B cell (primary cell): ENCODE results near the gene ITGA2B. TPM values are rescaled to one million over a fixed set of nuclear protein-coding genes. Genes with fewer than 3 reads are reported as not detected.

Experiments used
- ATAC-seq: fragments of 200-7000 bp; cut with Tn5 transposase; one replicate; pipeline ENCODE4 v1.10.0; 2021; ENCODE audit warnings: low read depth, mild to moderate bottlenecking, moderate number of reproducible peaks, moderate library complexity
- CTCF ChIA-PET: fragments of 350-600 bp; sonication (Branson Sonifier 250); formaldehyde crosslinking; loops from one replicate; lab custom pipeline; 2021; ENCODE audit warnings: antibody characterized with exemption, inconsistent platforms; lab: Charles Lee
- POLR2A ChIA-PET: fragments of 350-600 bp; sonication (Branson Sonifier 250); formaldehyde crosslinking; loops from one replicate; lab custom pipeline; 2021; ENCODE audit warnings: antibody characterized with exemption; lab: Charles Lee
- DNase-seq: peaks from one replicate; pipeline ENCODE4 v3.0.0; 2013
- H2AFZ ChIP-seq: 2 replicates; pipeline ENCODE4 v1.6.1; 2012; ENCODE audit warnings: mild to moderate bottlenecking, low read depth, low read length; ENCODE audit not compliant: insufficient read depth, poor library complexity, severe bottlenecking
- H3K27ac ChIP-seq, 2 donors: 1 replicate in 1 of 2; 2 replicates in 1 of 2; pipeline ENCODE4 v1.5.1; 2012 to 2013; ENCODE audit warnings: low read length in 2 of 2, mild to moderate bottlenecking in 2 of 2, moderate library complexity in 1 of 2
- H3K27me3 ChIP-seq, 4 experiments: fragments of 200-600 bp in 1 of 4; sonication (generic) in 1 of 4; replicated peaks in 1 of 4; 1 replicate in 2 of 4; 2 replicates in 2 of 4; pipeline versions ENCODE4 v1.6.1 to v1.7.0; 2013 to 2016; ENCODE audit warnings: low read length in 3 of 4, mild to moderate bottlenecking in 2 of 4, mixed read lengths in 1 of 4, moderate library complexity in 1 of 4; ENCODE audit not compliant: insufficient read depth in 4 of 4, control insufficient read depth in 3 of 4; ENCODE audit errors: control extremely low read depth in 1 of 4
- H3K36me3 ChIP-seq, 2 experiments: replicated peaks in 1 of 2; 1 replicate in 1 of 2; 2 replicates in 1 of 2; pipeline versions ENCODE4 v1.6.1 to v1.7.1; 2013; ENCODE audit warnings: low read length in 1 of 2; ENCODE audit not compliant: insufficient read depth in 2 of 2, control insufficient read depth in 1 of 2; ENCODE audit errors: control extremely low read depth in 1 of 2, extremely low read depth in 1 of 2
- H3K4me1 ChIP-seq, 2 donors: fragments of 200-600 bp in 1 of 2; sonication (generic) in 1 of 2; 1 replicate in 1 of 2; 2 replicates in 1 of 2; pipeline versions ENCODE4 v1.5.1 to v1.6.1; 2013 to 2017; ENCODE audit warnings: low read length in 2 of 2; ENCODE audit not compliant: control insufficient read depth in 2 of 2, insufficient read depth in 2 of 2
- H3K4me2 ChIP-seq: replicated peaks from 2 replicates; pipeline ENCODE3; 2012; ENCODE audit warnings: mild to moderate bottlenecking, low read depth, low read length; ENCODE audit not compliant: poor library complexity, severe bottlenecking
- H3K4me3 ChIP-seq, 5 experiments: fragments of 200-600 bp in 1 of 5; sonication (generic) in 1 of 5; 1 replicate in 3 of 5; 2 replicates in 2 of 5; pipeline versions ENCODE4 v1.5.1 to v1.7.0; 2011 to 2016; ENCODE audit warnings: low read length in 4 of 5, mild to moderate bottlenecking in 4 of 5, low read depth in 2 of 5, control low read depth in 1 of 5, moderate library complexity in 1 of 5; ENCODE audit not compliant: insufficient read depth in 1 of 5; ENCODE audit errors: control extremely low read depth in 1 of 5, extremely low read depth in 1 of 5
- H3K79me2 ChIP-seq: fragments of 200-600 bp; sonication (generic); one replicate; pipeline ENCODE4 v1.6.0; 2016; ENCODE audit warnings: low read length; ENCODE audit not compliant: control insufficient read depth, insufficient read depth
- H3K9ac ChIP-seq: fragments of 200-600 bp; sonication (generic); 2 replicates; pipeline ENCODE4 v1.6.1; 2017; ENCODE audit warnings: mild to moderate bottlenecking, low read length, moderate library complexity
- H3K9me3 ChIP-seq, 3 donors: one replicate each; pipeline versions ENCODE4 v1.6.1 to v1.7.1; 2013; ENCODE audit warnings: low read length in 2 of 3; ENCODE audit not compliant: control insufficient read depth in 2 of 3, insufficient read depth in 1 of 3; ENCODE audit errors: control extremely low read depth in 1 of 3
- H4K20me1 ChIP-seq: 2 replicates; pipeline ENCODE4 v1.6.0; 2012; ENCODE audit warnings: mild to moderate bottlenecking, low read length; ENCODE audit not compliant: insufficient read depth, control insufficient read depth, poor library complexity, severe bottlenecking
- H3K27ac Mint-ChIP-seq: one replicate; pipeline ENCODE4 v1.8.0; 2021; ENCODE audit warnings: mixed read lengths
- H3K27me3 Mint-ChIP-seq: one replicate; pipeline ENCODE4 v1.8.0; 2021; ENCODE audit warnings: mixed read lengths
- H3K4me1 Mint-ChIP-seq: one replicate; pipeline ENCODE4 v1.8.0; 2021; ENCODE audit warnings: mixed read lengths
- H3K4me3 Mint-ChIP-seq: one replicate; pipeline ENCODE4 v1.8.0; 2021; ENCODE audit warnings: mixed read lengths
- H3K9me3 Mint-ChIP-seq: one replicate; pipeline ENCODE4 v1.8.0; 2022; ENCODE audit warnings: mixed read lengths; ENCODE audit not compliant: insufficient read depth
- CTCF ChIP-seq: fragments of 200-600 bp; IDR thresholded peaks from one replicate; pipeline ENCODE4 v1.8.0; 2022; ENCODE audit warnings: antibody characterized with exemption, mild to moderate bottlenecking
- EZH2 ChIP-seq: IDR thresholded peaks from 2 replicates; pipeline ENCODE4 v1.6.1; 2012; ENCODE audit warnings: borderline replicate concordance, low read depth, mild to moderate bottlenecking, moderate library complexity, low read length; ENCODE audit not compliant: insufficient read depth, poor library complexity, severe bottlenecking
- WGBS: methylation state at CpG from one replicate; pipeline ENCODE4 v1.1.5; 2013; ENCODE audit warnings: missing lambda C conversion rate; ENCODE audit not compliant: insufficient coverage; 5-methylcytosine and 5-hydroxymethylcytosine counted together
- intact Hi-C: fragments of 100-400 bp; cut with micrococcal nuclease; formaldehyde crosslinking; loops from one replicate; pipeline ENCODE4 v1.10.0; 2022
- polyA plus RNA-seq: library from polyadenylated mRNA; depleted of rRNA; stranded (reverse); fragments of >200 nt; gene quantifications from 2 replicates; pipeline ENCODE4 v1.2.3, GENCODE V29; 2012
- total RNA-seq, 2 donors: library from RNA; stranded (reverse); fragments of 120-200 nt in 1 of 2; gene quantifications; 1 replicate in 1 of 2; 2 replicates in 1 of 2; pipeline versions ENCODE4 v1.2.3 to v1.2.4, GENCODE V29; 2013 to 2022

Gene ITGA2B
- total and polyA plus RNA-seq, 2 donors (not counting 1 experiment from before 2014, with no cell fraction given): 0.15 to 0.20 TPM

- Histone ChIP-seq H3K4me3 (no peak overlapping the region), H3K9me3 (no peaks in the 10 kb centered on the region), H3K4me1 (peaks cover 4 to 26% of the 10 kb centered on the region in 2 donors), H3K27ac (no peak overlapping the region), H4K20me1 (no peaks in the 10 kb centered on the region), H3K79me2 (no peaks in the 10 kb centered on the region), H2AFZ (no peak overlapping the region), H3K36me3 (no peaks in the 10 kb centered on the region), H3K4me2 (no peak overlapping the region), H3K9ac (no peak overlapping the region), H3K27me3 (no peaks in the 10 kb centered on the region)
- H3K27me3 Mint-ChIP-seq: no peaks in the 10 kb centered on the region
- no peak for TF ChIP-seq CTCF
- no peak for TF ChIP-seq EZH2
- no peaks in the 10 kb centered on the region for H3K9me3 Mint-ChIP-seq
- WGBS: 40% methylated on average over 1 of the region's 2 CpGs
- peak overlapping the region; percentile 47 for H3K27ac Mint-ChIP-seq
- ATAC-seq (no peak), DNase-seq (no peak)
- ChIA-PET CTCF (interaction anchor here (0.9 to 7.4 kb wide), 6 partner anchors 10 to 390 kb away, joined by 3 to 117 read pairs (median 18); partner anchors contain the start of gene GRN), POLR2A (no interaction called here)
- intact Hi-C loops: no loop called here
- no peak overlapping the region for H3K4me3 Mint-ChIP-seq
- H3K4me1 Mint-ChIP-seq: peaks cover 21% of the 10 kb centered on the region
These were observed 55.1 kb downstream of the ITGA2B start for GRCh38 chr17:44334315-44334714.

GRCh38 chr17:44333371-44333770 is 56.1 kb downstream of the ITGA2B start:
- Histone ChIP-seq H3K4me2 (no peak overlapping the region), H3K27me3 (no peaks in the 10 kb centered on the region), H3K4me1 (peaks cover 4 to 26% of the 10 kb centered on the region in 2 donors), H3K9me3 (no peaks in the 10 kb centered on the region), H2AFZ (no peak overlapping the region), H3K9ac (no peak overlapping the region), H4K20me1 (no peaks in the 10 kb centered on the region), H3K79me2 (no peaks in the 10 kb centered on the region), H3K27ac (no peak overlapping the region), H3K36me3 (no peaks in the 10 kb centered on the region), H3K4me3 (no peak overlapping the region)
- 84% methylated on average over 3 of the region's 5 CpGs for WGBS
- CTCF ChIA-PET: interaction anchor here (0.8 to 7.4 kb wide), 5 partner anchors 11 to 331 kb away, joined by 3 to 117 read pairs (median 20); partner anchors contain the start of gene GRN
- Mint-ChIP-seq H3K4me3 (no peak overlapping the region), H3K27me3 (no peaks in the 10 kb centered on the region), H3K27ac (no peak overlapping the region), H3K4me1 (peaks cover 17% of the 10 kb centered on the region), H3K9me3 (no peaks in the 10 kb centered on the region)
- no peak for TF ChIP-seq EZH2
- no peak for TF ChIP-seq CTCF
- no peak for ATAC-seq
- DNase-seq: no peak
- intact Hi-C loops: no loop called here
- POLR2A ChIA-PET: interaction anchor here (0.8 kb wide), 1 partner anchor 30 kb away, joined by 5 read pairs; the partner anchor contains the start of gene FAM171A2
